ENCODE measurements around the gene SHBG. TPM values are rescaled to one million over a fixed set of nuclear protein-coding genes. Genes with fewer than 3 reads are reported as not detected.

The SHBG gene, protein sequence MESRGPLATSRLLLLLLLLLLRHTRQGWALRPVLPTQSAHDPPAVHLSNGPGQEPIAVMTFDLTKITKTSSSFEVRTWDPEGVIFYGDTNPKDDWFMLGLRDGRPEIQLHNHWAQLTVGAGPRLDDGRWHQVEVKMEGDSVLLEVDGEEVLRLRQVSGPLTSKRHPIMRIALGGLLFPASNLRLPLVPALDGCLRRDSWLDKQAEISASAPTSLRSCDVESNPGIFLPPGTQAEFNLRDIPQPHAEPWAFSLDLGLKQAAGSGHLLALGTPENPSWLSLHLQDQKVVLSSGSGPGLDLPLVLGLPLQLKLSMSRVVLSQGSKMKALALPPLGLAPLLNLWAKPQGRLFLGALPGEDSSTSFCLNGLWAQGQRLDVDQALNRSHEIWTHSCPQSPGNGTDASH
- total RNA-seq (2021): 0.33 TPM in 1 of 2 replicates, not detected in the other
- Bru-seq, nascent RNA: percentile 12 among the genes with signal in this experiment
- percentile 12 among the genes with signal in this experiment for BruChase-seq, experiment 1, labeled RNA remaining after a 2-hour chase
- percentile 20 among the genes with signal in this experiment for BruChase-seq, experiment 2, labeled RNA remaining after a 6-hour chase
- long read RNA-seq: 0 reads

DNA sequence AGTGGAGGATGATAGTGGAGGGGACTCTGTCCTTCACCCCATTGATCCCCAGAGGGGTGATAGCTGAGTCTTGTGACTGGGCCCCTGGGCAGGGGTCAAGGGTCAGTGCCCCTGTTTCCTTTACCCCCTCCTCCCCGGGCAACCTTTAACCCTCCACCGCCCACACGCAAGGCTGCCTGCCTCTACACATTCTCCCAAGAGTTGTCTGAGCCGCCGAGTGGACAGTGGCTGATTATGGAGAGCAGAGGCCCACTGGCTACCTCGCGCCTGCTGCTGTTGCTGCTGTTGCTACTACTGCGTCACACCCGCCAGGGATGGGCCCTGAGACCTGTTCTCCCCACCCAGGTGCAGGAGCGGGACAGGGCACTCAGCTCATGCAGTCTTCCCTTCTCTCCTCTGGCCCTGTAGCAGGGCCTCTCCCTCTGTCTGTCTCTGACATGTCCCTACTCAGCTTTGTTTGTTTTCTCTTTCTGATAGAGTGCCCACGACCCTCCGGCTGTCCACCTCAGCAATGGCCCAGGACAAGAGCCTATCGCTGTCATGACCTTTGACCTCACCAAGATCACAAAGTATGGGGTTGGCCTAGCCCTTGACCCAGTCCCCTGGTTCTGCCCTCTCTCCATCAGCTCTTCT lies at the start of gene SHBG:
Gene SHBG, plus strand, starts transcription at position 197 of the 633 bp plus-strand sequence. Its CDS starts 38 bp downstream, at position 235.
- intact Hi-C loops (cut with micrococcal nuclease; ENCODE audit: unreplicated experiment): loop anchor here (5.0 kb wide), 1 partner anchor 57 kb away; the partner anchor contains the start of genes TP53 and WRAP53
- POLR2A ChIA-PET (ENCODE audit: low non-redundant PET): no interaction called here

DNA sequence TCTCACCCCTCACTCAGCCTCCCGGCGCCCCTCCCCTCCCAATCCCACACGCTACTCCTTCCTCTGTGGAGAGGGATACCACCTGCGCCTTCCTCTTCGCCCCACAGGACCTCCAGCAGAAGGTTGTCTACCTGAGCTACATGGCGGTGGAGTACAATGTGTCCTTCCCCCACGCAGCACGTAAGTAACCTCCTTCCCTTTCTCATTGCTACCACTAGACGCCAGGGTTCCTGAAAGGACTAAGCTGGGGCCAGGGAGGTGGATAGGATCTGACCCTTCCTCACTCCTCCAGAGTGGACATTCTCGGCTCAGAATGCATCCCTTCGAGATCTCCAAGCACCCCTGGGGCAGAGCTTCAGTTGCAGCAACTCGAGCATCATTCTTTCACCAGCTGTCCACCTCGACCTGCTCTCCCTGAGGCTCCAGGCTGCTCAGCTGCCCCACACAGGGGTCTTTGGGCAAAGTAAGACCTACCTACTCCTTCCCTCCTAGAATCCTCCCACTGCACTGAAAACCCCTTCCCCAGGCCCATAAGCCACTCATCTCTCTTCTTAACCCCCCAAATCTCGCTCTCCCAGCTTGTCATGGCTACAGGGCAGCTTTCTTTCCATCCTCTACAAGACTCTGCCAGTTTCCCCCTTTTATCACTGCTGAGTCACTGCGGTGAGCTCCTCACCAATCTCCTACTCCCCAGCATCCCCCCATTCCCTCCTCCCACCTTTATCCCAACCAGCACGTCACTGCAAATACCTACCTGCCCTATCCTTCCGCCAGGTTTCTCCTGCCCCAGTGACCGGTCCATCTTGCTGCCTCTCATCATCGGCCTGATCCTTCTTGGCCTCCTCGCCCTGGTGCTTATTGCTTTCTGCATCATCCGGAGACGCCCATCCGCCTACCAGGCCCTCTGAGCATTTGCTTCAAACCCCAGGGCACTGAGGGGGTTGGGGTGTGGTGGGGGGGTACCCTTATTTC lies 49.0 kb upstream of the SHBG start:
- no peak overlapping the region for H3K4me3 ChIP-seq (ENCODE audit: low read depth, low read length, poor library complexity, severe bottlenecking)
- H3K27ac ChIP-seq (ENCODE audit: low read depth, low read length, poor library complexity, severe bottlenecking): peak overlapping the region; percentile 74
- H3K9me3 ChIP-seq (ENCODE audit: low read depth, low read length, poor library complexity, severe bottlenecking): no peaks in the 10 kb centered on the region
- intact Hi-C loops (cut with micrococcal nuclease; ENCODE audit: unreplicated experiment): loop anchor here (5.0 kb wide), 2 partner anchors 106 to 306 kb away; partner anchors contain the start of genes CHD3, TP53 and WRAP53
- BruUV-seq (replicated peaks): no TSS peak
- H3K4me1 ChIP-seq (ENCODE audit: insufficient read depth, low read length, poor library complexity, severe bottlenecking): peaks cover 59% of the 10 kb centered on the region
- ChIA-PET CTCF (interaction anchor here (2.0 kb wide), 1 partner anchor 8 kb away, joined by 6 read pairs; no protein-coding TSS in a partner anchor), POLR2A (ENCODE audit: low non-redundant PET) (interaction anchor here (0.6 to 0.7 kb wide), 3 partner anchors 71 to 338 kb away, joined by 3 to 5 read pairs (median 5); partner anchors contain the start of gene WRAP53)
- H3K27me3 ChIP-seq (replicated peaks; ENCODE audit: insufficient read depth, low read depth, low read length, poor library complexity): no peaks in the 10 kb centered on the region
- TF ChIP-seq, protein P1, sequence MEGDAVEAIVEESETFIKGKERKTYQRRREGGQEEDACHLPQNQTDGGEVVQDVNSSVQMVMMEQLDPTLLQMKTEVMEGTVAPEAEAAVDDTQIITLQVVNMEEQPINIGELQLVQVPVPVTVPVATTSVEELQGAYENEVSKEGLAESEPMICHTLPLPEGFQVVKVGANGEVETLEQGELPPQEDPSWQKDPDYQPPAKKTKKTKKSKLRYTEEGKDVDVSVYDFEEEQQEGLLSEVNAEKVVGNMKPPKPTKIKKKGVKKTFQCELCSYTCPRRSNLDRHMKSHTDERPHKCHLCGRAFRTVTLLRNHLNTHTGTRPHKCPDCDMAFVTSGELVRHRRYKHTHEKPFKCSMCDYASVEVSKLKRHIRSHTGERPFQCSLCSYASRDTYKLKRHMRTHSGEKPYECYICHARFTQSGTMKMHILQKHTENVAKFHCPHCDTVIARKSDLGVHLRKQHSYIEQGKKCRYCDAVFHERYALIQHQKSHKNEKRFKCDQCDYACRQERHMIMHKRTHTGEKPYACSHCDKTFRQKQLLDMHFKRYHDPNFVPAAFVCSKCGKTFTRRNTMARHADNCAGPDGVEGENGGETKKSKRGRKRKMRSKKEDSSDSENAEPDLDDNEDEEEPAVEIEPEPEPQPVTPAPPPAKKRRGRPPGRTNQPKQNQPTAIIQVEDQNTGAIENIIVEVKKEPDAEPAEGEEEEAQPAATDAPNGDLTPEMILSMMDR (conservative IDR thresholded peaks at IDR 0.05; ENCODE audit: low read depth, low read length): no peak
- no peak for TF ChIP-seq EZH2 (IDR thresholded peaks at IDR 0.05; ENCODE audit: borderline replicate concordance, low read depth, low read length, poor library complexity, severe bottlenecking)
- H3K36me3 ChIP-seq (ENCODE audit: insufficient read depth, low read length, poor library complexity, severe bottlenecking): peaks cover 49% of the 10 kb centered on the region
- DNase-seq (ENCODE audit: low spot score): no peak

More for the DNA sequence above, at the start of gene SHBG:
- H3K36me3 ChIP-seq (ENCODE audit: insufficient read depth, low read length, poor library complexity, severe bottlenecking): no peaks in the 10 kb centered on the region
- BruUV-seq (replicated peaks): no TSS peak
- CTCF ChIA-PET: no interaction called here
- H3K4me1 ChIP-seq (ENCODE audit: insufficient read depth, low read length, poor library complexity, severe bottlenecking): no peaks in the 10 kb centered on the region
- no peak within 1 kb of the TSS for H3K27ac ChIP-seq (ENCODE audit: low read depth, low read length, poor library complexity, severe bottlenecking)
- DNase-seq (ENCODE audit: low spot score): no peak
- no peaks in the 10 kb centered on the region for H3K9me3 ChIP-seq (ENCODE audit: low read depth, low read length, poor library complexity, severe bottlenecking)
- no peak within 1 kb of the TSS for H3K4me3 ChIP-seq (ENCODE audit: low read depth, low read length, poor library complexity, severe bottlenecking)
- no peak for TF ChIP-seq EZH2 (IDR thresholded peaks at IDR 0.05; ENCODE audit: borderline replicate concordance, low read depth, low read length, poor library complexity, severe bottlenecking)
- TF ChIP-seq, protein P1 (conservative IDR thresholded peaks at IDR 0.05; ENCODE audit: low read depth, low read length): no peak
- H3K27me3 ChIP-seq (replicated peaks; ENCODE audit: insufficient read depth, low read depth, low read length, poor library complexity): no peaks in the 10 kb centered on the region

All from A673 (cell line).